HL-60 (cell line): ENCODE data around the gene CTSS.

Source experiments
- DNase-seq, 2 experiments: peaks; one replicate each; pipeline ENCODE4 v3.0.0-alpha.2; 2010 to 2020; ENCODE audit warnings: low read depth in 1 of 2, low spot score in 1 of 2
- H3K27ac ChIP-seq: fragments of 250-450 bp; sonication (Bioruptor Pico); replicated peaks from 2 replicates; pipeline ENCODE4 v1.5.1; 2020; ENCODE audit warnings: mild to moderate bottlenecking, moderate library complexity
- H3K27me3 ChIP-seq: fragments of 250-450 bp; sonication (Bioruptor Pico); 2 replicates; pipeline ENCODE4 v1.5.1; 2021; ENCODE audit warnings: mild to moderate bottlenecking, moderate library complexity; ENCODE audit not compliant: insufficient read depth, poor library complexity, severe bottlenecking
- H3K4me3 ChIP-seq: replicated peaks from 2 replicates; pipeline ENCODE4 v1.5.1; 2011; ENCODE audit warnings: mild to moderate bottlenecking, control low read depth, low read length; ENCODE audit not compliant: insufficient read depth
- GABPA ChIP-seq: IDR thresholded peaks from 2 replicates; pipeline ENCODE4 v1.6.1; 2012; ENCODE audit warnings: low read depth
- POLR2AphosphoS5 ChIP-seq: IDR thresholded peaks from 2 replicates; pipeline ENCODE4 v1.6.1; 2012; ENCODE audit warnings: low read depth
- SPI1 ChIP-seq: IDR thresholded peaks from 2 replicates; pipeline ENCODE4 v1.6.1; 2012; ENCODE audit warnings: low read depth, mild to moderate bottlenecking, borderline replicate concordance
- TF ChIP-seq, protein P1 (sequence below): IDR thresholded peaks from one replicate; pipeline ENCODE4 v1.5.1; 2011; ENCODE audit warnings: low read length, control low read depth, inconsistent platforms; ENCODE audit not compliant: insufficient read depth
- TF ChIP-seq, protein P2 (sequence below): IDR thresholded peaks from 2 replicates; pipeline ENCODE4 v1.6.1; 2012; ENCODE audit warnings: low read depth; ENCODE audit not compliant: insufficient replicate concordance

Gene CTSS

DNA sequence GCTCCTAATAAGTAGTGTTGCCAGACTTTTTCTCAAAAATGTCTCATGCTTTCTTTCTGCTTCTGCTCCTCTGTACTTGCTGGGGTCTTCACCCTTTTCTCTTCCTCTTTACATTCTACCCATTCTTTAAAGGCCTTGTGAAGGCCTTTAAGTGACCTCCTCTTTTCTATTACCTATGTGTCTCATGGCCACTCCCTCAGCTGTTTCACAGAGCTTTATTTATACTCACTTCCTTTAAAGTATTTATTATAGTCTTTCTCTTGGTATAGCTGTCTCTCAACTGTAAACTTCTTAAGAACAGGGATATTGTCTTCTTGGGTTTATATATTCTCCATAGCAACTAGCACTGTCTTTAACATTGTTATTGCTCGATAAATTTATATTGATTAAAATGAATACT, 69.4 kb downstream of the CTSS start:
- Histone ChIP-seq H3K27ac (peak overlapping the region; percentile 78), H3K4me3 (peak overlapping the region; percentile 56), H3K27me3 (no peaks in the 10 kb centered on the region)
- TF ChIP-seq POLR2AphosphoS5 (no peak), SPI1 (no peak; the same call in 1 of the 2 replicates), GABPA (no peak)
- TF ChIP-seq, protein P1, sequence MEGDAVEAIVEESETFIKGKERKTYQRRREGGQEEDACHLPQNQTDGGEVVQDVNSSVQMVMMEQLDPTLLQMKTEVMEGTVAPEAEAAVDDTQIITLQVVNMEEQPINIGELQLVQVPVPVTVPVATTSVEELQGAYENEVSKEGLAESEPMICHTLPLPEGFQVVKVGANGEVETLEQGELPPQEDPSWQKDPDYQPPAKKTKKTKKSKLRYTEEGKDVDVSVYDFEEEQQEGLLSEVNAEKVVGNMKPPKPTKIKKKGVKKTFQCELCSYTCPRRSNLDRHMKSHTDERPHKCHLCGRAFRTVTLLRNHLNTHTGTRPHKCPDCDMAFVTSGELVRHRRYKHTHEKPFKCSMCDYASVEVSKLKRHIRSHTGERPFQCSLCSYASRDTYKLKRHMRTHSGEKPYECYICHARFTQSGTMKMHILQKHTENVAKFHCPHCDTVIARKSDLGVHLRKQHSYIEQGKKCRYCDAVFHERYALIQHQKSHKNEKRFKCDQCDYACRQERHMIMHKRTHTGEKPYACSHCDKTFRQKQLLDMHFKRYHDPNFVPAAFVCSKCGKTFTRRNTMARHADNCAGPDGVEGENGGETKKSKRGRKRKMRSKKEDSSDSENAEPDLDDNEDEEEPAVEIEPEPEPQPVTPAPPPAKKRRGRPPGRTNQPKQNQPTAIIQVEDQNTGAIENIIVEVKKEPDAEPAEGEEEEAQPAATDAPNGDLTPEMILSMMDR, result no peak
- TF ChIP-seq, protein P2, sequence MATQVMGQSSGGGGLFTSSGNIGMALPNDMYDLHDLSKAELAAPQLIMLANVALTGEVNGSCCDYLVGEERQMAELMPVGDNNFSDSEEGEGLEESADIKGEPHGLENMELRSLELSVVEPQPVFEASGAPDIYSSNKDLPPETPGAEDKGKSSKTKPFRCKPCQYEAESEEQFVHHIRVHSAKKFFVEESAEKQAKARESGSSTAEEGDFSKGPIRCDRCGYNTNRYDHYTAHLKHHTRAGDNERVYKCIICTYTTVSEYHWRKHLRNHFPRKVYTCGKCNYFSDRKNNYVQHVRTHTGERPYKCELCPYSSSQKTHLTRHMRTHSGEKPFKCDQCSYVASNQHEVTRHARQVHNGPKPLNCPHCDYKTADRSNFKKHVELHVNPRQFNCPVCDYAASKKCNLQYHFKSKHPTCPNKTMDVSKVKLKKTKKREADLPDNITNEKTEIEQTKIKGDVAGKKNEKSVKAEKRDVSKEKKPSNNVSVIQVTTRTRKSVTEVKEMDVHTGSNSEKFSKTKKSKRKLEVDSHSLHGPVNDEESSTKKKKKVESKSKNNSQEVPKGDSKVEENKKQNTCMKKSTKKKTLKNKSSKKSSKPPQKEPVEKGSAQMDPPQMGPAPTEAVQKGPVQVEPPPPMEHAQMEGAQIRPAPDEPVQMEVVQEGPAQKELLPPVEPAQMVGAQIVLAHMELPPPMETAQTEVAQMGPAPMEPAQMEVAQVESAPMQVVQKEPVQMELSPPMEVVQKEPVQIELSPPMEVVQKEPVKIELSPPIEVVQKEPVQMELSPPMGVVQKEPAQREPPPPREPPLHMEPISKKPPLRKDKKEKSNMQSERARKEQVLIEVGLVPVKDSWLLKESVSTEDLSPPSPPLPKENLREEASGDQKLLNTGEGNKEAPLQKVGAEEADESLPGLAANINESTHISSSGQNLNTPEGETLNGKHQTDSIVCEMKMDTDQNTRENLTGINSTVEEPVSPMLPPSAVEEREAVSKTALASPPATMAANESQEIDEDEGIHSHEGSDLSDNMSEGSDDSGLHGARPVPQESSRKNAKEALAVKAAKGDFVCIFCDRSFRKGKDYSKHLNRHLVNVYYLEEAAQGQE, result no peak
- DNase-seq, result no peak

GRCh38 chr1:150695561-150695960, 70.0 kb downstream of the CTSS start:
- no peak for TF ChIP-seq POLR2AphosphoS5
- H3K4me3 ChIP-seq, result no peak overlapping the region
- no peak for DNase-seq
- no peak overlapping the region; the same call in 1 of the 2 replicates for H3K27ac ChIP-seq
- no peaks in the 10 kb centered on the region for H3K27me3 ChIP-seq

DNA sequence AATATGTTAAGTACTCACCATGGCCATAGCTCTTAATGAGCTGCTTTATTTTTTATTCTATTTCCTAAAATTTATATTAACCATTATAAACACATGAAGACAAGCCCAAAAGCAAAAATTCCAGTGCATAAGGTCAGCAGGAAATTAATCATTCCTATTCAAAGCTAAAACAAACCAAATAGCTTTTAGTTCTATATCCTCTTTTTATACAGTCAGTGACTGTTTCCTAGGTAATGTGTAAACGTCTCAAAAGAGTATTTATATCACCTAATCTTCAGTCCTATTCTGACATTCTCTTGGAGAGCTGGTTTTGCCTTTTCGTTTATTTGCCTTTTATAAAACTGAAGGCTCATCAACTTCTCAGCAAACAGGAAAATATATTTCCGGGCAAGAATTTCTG, 72.9 kb downstream of the CTSS start:
- Histone ChIP-seq H3K27me3 (no peaks in the 10 kb centered on the region), H3K4me3 (no peak overlapping the region), H3K27ac (no peak overlapping the region)
- no peak for DNase-seq
- TF ChIP-seq, protein P2, result no peak
- TF ChIP-seq POLR2AphosphoS5, result no peak
- TF ChIP-seq, protein P1, result no peak
- no peak for TF ChIP-seq SPI1
- TF ChIP-seq GABPA, result no peak

DNA sequence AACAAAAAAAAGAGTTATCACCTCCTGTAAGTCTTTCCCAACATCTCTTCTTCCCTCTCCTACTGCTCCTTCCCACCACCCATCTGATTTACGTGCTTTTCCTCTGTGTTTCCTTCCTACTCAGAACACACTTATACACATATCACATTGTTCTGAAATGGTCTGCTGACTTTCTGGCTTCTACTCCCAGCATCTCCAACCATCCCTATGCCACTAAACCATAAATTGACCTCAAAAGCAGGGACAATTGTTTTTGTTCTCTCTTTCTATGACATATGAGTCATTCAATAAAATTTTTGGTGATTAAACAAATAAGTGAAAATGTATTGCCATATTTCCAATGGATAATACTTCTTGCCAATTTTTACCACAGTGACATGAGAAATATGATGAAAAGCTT, 76.8 kb downstream of the CTSS start:
- Histone ChIP-seq H3K4me3 (no peak overlapping the region), H3K27ac (no peak overlapping the region), H3K27me3 (no peaks in the 10 kb centered on the region)
- TF ChIP-seq, protein P1, result no peak
- TF ChIP-seq, protein P2, result no peak
- TF ChIP-seq POLR2AphosphoS5 (no peak), SPI1 (no peak), GABPA (no peak)
- no peak for DNase-seq
